ENCODE measurements around the gene CDH1. TPM values are rescaled to one million over a fixed set of nuclear protein-coding genes. Genes with fewer than 3 reads are reported as not detected.
"Not testable (repeated sequence)": the region's sequence is repeated elsewhere in the genome, so short reads cannot be mapped to it uniquely, and the experiment has no call there.

CDH1 gene
- total and polyA plus RNA-seq, 2 experiments from 2014 or later, result 64.1 to 142 TPM

- Histone ChIP-seq H3F3A (replicated peaks; ENCODE audit: low read depth) (0 out of 2 replicates have a peak, but pooled peaks cover 6% of the 10 kb centered on the region), H3K36me3 (ENCODE audit: insufficient read depth) (no peaks in the 10 kb centered on the region), H3K4me1 (ENCODE audit: insufficient read depth) (peaks cover 7% of the 10 kb centered on the region; the same call in 1 of the 2 replicates), H2AFZ (no peak overlapping the region), H4K20me1 (replicated peaks; ENCODE audit: insufficient read depth) (no peaks in the 10 kb centered on the region), H3K79me2 (replicated peaks; ENCODE audit: insufficient read depth) (no peaks in the 10 kb centered on the region), H3K9me2 (ENCODE audit: insufficient read depth) (no peaks in the 10 kb centered on the region), H3K27me3 (ENCODE audit: insufficient read depth) (no peaks in the 10 kb centered on the region), H3K4me3 (no peak overlapping the region), H3K4me2 (no peak overlapping the region), H3K27ac (ENCODE audit: low read depth) (no peak overlapping the region)
- Mint-ChIP-seq H3K4me3 (no peak overlapping the region), H3K27ac (peak overlapping the region; percentile 43; the same call in 1 of the 2 replicates), H3K9me3 (peaks cover 3% of the 10 kb centered on the region; the same call in 1 of the 3 replicates), H3K27me3 (ENCODE audit: insufficient read depth, low read depth, poor library complexity) (peaks cover 7% of the 10 kb centered on the region), H3K4me1 (peaks cover 24% of the 10 kb centered on the region), H3K36me3 (ENCODE audit: low read depth) (no peaks in the 10 kb centered on the region; the same call in 2 of the 3 replicates)
- peak; percentile 17; the same call in 2 of the 3 replicates for ATAC-seq
- no peak for TF ChIP-seq STAT1 (IDR thresholded peaks at IDR 0.05; ENCODE audit: unreplicated experiment)
- no peak for TF ChIP-seq CTCF (conservative IDR thresholded peaks at IDR 0.05; ENCODE audit: low read depth in 2 of 2)
- no peak for TF ChIP-seq ZNF331 (CRISPR knock-in tag; IDR thresholded peaks at IDR 0.05; ENCODE audit: low read depth)
- no peak for TF ChIP-seq EZH2 (IDR thresholded peaks at IDR 0.05; ENCODE audit: low read depth, unreplicated experiment)
- no peak for TF ChIP-seq ZNF114 (CRISPR knock-in tag; IDR thresholded peaks at IDR 0.05)
- no peak for TF ChIP-seq POLR2AphosphoS5 (IDR thresholded peaks at IDR 0.05; ENCODE audit: low read depth)
- no peak for TF ChIP-seq ZNF462 (CRISPR knock-in tag; IDR thresholded peaks at IDR 0.05)
- DNase-seq (ENCODE audit: low spot score), result no peak
Measured at GRCh38 chr16:68715471-68715870, 21.6 kb upstream of the CDH1 start.

- H3K4me2 ChIP-seq; H3K27ac ChIP-seq (ENCODE audit: low read depth); H3F3A ChIP-seq (replicated peaks; ENCODE audit: low read depth); H3K9me2 ChIP-seq (ENCODE audit: insufficient read depth); H3K36me3 ChIP-seq (ENCODE audit: insufficient read depth); H3K36me3 Mint-ChIP-seq (ENCODE audit: low read depth); H3K4me3 Mint-ChIP-seq; H3K79me2 ChIP-seq (replicated peaks; ENCODE audit: insufficient read depth); DNase-seq (ENCODE audit: low spot score); ATAC-seq; H3K27ac Mint-ChIP-seq; H3K9me3 Mint-ChIP-seq; H3K4me3 ChIP-seq; H4K20me1 ChIP-seq (replicated peaks; ENCODE audit: insufficient read depth); H3K27me3 ChIP-seq (ENCODE audit: insufficient read depth); H2AFZ ChIP-seq; H3K27me3 Mint-ChIP-seq (ENCODE audit: insufficient read depth, low read depth, poor library complexity); H3K4me1 ChIP-seq (ENCODE audit: insufficient read depth): not testable (repeated sequence)
- H3K4me1 Mint-ChIP-seq, result peaks cover 18% of the 10 kb centered on the region
Measured at GRCh38 chr16:68716516-68716915, 20.6 kb upstream of the CDH1 start.

All from GM23338 (cell line).